Germinal center (tissue), 1 donor: ENCODE measurements around the gene ZBED6.

Source experiments
- DNase-seq: peaks from one replicate; pipeline ENCODE4 v3.0.0; 2012; ENCODE audit warnings: mixed read lengths, low spot score

ZBED6 gene

DNA sequence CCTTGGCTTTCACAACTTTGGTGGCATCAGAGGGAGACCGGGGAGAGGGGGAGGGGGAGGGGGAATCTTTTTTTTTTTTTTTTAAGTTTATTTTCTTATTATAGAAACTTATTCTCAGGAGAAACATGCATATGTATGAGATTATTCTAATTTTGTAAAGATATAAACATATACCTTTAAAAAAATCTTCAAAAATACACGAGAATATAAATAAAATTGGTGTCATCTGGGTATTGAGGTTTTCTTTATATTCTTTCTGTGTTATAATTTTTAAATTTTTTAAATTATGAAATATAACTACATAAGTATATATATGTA is 47.1 kb downstream of the ZBED6 start:
- DNase-seq = no peak

DNA sequence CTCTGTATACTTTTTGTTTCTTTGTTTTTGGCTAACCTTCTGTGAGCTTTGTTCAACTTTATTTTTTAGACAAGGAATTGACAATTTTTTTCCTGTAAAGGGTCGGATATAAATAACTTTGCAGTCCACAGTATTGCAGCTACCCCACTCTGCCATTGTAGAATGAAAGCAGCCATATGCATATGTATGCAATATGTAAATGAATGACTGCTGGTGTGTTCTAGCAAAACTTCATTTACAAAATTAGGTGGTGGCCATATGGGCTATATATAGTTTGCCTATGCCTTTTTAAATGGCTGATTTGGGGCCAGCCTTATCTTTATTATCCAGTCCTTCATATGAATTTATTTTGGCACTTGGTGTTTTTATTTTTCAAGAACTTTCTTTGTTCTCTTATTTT is 48.0 kb downstream of the ZBED6 start:
- no peak for DNase-seq
